ENCODE data around the gene COX7A2. TPM values are rescaled to one million over a fixed set of nuclear protein-coding genes. Genes with fewer than 3 reads are reported as not detected.

Gene COX7A2
- total and polyA plus RNA-seq, 2 experiments from 2014 or later: 768 to 1,135 TPM

GRCh38 chr6:75288023-75288422 is 44.4 kb upstream of the COX7A2 start:
- Histone ChIP-seq H3K36me3 (no peaks in the 10 kb centered on the region), H3K27ac (peak overlapping the region; percentile 20), H3K27me3 (no peaks in the 10 kb centered on the region)

GRCh38 chr6:75287424-75287823 is 43.8 kb upstream of the COX7A2 start:
- H3K9me3 ChIP-seq (ENCODE audit: low read depth): no peaks in the 10 kb centered on the region
- no peak overlapping the region for H3K4me3 ChIP-seq
- peaks cover 6% of the 10 kb centered on the region for H3K4me1 ChIP-seq (ENCODE audit: low read depth)
- H3K27me3 ChIP-seq: no peaks in the 10 kb centered on the region
- TF ChIP-seq, protein P1, sequence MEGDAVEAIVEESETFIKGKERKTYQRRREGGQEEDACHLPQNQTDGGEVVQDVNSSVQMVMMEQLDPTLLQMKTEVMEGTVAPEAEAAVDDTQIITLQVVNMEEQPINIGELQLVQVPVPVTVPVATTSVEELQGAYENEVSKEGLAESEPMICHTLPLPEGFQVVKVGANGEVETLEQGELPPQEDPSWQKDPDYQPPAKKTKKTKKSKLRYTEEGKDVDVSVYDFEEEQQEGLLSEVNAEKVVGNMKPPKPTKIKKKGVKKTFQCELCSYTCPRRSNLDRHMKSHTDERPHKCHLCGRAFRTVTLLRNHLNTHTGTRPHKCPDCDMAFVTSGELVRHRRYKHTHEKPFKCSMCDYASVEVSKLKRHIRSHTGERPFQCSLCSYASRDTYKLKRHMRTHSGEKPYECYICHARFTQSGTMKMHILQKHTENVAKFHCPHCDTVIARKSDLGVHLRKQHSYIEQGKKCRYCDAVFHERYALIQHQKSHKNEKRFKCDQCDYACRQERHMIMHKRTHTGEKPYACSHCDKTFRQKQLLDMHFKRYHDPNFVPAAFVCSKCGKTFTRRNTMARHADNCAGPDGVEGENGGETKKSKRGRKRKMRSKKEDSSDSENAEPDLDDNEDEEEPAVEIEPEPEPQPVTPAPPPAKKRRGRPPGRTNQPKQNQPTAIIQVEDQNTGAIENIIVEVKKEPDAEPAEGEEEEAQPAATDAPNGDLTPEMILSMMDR (IDR thresholded peaks at IDR 0.05; ENCODE audit: low read depth, low read length): no peak
- H3K36me3 ChIP-seq: no peaks in the 10 kb centered on the region
- peak overlapping the region; percentile 20 for H3K27ac ChIP-seq
- DNase-seq (ENCODE audit: low read depth in 1 of 2, low spot score in 1 of 2): no peak

More at GRCh38 chr6:75288023-75288422, 44.4 kb upstream of the COX7A2 start:
- Histone ChIP-seq H3K9me3 (ENCODE audit: low read depth) (no peaks in the 10 kb centered on the region), H3K4me3 (no peak overlapping the region), H3K4me1 (ENCODE audit: low read depth) (peaks cover under 1% of the 10 kb centered on the region)
- TF ChIP-seq, protein P1 (IDR thresholded peaks at IDR 0.05; ENCODE audit: low read depth, low read length): no peak
- DNase-seq (ENCODE audit: low read depth in 1 of 2, low spot score in 1 of 2): no peak

- Histone ChIP-seq H3K27ac (peak overlapping the region; percentile 20), H3K9me3 (ENCODE audit: low read depth) (no peaks in the 10 kb centered on the region), H3K4me3 (no peak overlapping the region), H3K4me1 (ENCODE audit: low read depth) (peaks cover 10% of the 10 kb centered on the region), H3K27me3 (no peaks in the 10 kb centered on the region), H3K36me3 (no peaks in the 10 kb centered on the region)
- TF ChIP-seq, protein P1 (IDR thresholded peaks at IDR 0.05; ENCODE audit: low read depth, low read length): no peak
- no peak for DNase-seq (ENCODE audit: low read depth in 1 of 2, low spot score in 1 of 2)
Measured at GRCh38 chr6:75286955-75287354, 43.4 kb upstream of the COX7A2 start.

GRCh38 chr6:75285283-75285639 is 41.7 kb upstream of the COX7A2 start:
- H3K4me3 ChIP-seq: peak overlapping the region; percentile 95
- DNase-seq (ENCODE audit: low read depth in 1 of 2, low spot score in 1 of 2): no peak
- TF ChIP-seq, protein P1 (IDR thresholded peaks at IDR 0.05; ENCODE audit: low read depth, low read length): no peak
- no peaks in the 10 kb centered on the region for H3K36me3 ChIP-seq
- H3K27ac ChIP-seq: peak overlapping the region; percentile 55
- H3K9me3 ChIP-seq (ENCODE audit: low read depth): no peaks in the 10 kb centered on the region
- H3K27me3 ChIP-seq: no peaks in the 10 kb centered on the region
- peaks cover 22% of the 10 kb centered on the region for H3K4me1 ChIP-seq (ENCODE audit: low read depth)

DNA sequence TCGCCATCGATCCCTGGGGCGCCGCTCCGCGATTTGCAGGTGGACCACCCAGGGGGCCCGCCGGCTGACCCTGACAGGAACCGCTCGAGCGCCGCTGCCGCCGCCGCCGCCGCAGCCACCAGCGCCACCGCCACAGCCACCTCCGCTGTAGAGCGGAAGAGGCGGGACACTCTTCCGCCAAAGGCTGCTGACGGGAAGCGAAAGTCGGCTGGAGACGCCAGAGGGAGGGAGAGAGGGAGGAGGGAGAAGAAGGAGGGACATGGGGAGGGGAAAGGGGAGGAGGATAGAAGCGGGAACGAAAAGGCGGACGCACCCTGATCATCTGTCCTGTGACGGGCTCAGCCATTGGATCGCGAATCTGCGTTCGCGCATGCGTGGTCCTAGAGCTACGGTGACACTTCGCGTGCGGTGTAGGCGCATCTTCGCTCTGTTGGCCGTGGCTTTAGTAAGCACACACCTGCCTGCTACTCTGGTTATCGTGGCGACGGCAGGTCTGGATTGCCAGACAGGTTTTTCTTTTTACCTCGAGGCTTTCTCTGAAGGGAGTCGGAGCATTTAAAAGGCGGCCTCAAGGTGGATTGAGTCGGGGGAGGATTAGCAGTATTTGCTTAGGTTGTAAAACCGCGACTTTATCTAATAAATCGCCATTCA is 41.2 kb upstream of the COX7A2 start, which contains the start of gene TMEM30A:
TMEM30A (minus strand) TSS at position 161 of the 651 bp plus-strand sequence; CDS start at position 7, 154 bp downstream.
- TF ChIP-seq, protein P1 (IDR thresholded peaks at IDR 0.05; ENCODE audit: low read depth, low read length): no peak
- Histone ChIP-seq H3K4me1 (ENCODE audit: low read depth) (peaks cover 28% of the 10 kb centered on the region), H3K9me3 (ENCODE audit: low read depth) (no peaks in the 10 kb centered on the region), H3K27me3 (no peaks in the 10 kb centered on the region), H3K36me3 (no peaks in the 10 kb centered on the region), H3K27ac (peak within 1 kb of the TSS; percentile 83), H3K4me3 (peak within 1 kb of the TSS; percentile 95)
- peak; percentile 98 to 99 for DNase-seq (ENCODE audit: low read depth in 1 of 2, low spot score in 1 of 2)
